ENCODE results near the gene PIP5K1A. TPM values are rescaled to one million over a fixed set of nuclear protein-coding genes. Genes with fewer than 3 reads are reported as not detected.
"Not testable (repeated sequence)": the region's sequence is repeated elsewhere in the genome, so short reads cannot be mapped to it uniquely, and the experiment has no call there.

Gene PIP5K1A
- total RNA-seq, 2 donors from 2014 or later, result 34.7 to 46.9 TPM

DNA sequence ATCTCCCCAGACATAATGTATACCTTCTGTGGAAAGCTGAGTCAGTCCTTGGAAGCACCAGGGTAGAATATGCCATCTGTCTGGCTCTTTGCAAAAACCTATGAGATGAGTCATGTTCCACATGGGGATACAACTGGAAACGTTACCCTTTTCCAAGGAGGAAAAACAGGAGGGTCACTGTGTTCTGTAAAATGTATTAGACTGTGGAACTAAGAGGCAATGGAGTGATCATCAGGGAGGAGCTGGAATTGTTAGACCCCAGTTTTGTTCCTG is 40.1 kb downstream of the PIP5K1A start:
- no peak for DNase-seq
- intact Hi-C loops (cut with DNase I), result no loop called here
- ATAC-seq, result peak in 1 of 2 donors; percentile 56

DNA sequence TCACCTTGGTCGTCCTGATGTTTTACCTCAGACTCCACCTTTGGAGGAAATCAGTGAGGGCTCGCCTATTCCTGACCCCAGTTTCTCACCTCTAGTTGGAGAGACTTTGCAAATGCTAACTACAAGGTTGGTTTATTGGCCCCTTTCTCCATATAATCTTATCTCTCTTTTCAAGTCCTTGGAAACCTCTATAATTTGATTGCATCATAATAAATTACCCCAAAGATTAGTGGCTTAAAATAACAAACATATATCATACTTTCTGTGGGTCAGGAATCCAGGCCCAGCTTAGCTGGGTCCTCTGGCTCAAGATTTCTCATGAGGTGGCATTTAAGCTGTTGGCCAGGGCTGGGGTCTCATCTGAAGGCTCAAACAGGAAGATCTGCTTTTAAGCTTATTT is 44.1 kb downstream of the PIP5K1A start:
- intact Hi-C loops (cut with DNase I), result no loop called here
- ATAC-seq, result no peak
- no peak for DNase-seq

DNA sequence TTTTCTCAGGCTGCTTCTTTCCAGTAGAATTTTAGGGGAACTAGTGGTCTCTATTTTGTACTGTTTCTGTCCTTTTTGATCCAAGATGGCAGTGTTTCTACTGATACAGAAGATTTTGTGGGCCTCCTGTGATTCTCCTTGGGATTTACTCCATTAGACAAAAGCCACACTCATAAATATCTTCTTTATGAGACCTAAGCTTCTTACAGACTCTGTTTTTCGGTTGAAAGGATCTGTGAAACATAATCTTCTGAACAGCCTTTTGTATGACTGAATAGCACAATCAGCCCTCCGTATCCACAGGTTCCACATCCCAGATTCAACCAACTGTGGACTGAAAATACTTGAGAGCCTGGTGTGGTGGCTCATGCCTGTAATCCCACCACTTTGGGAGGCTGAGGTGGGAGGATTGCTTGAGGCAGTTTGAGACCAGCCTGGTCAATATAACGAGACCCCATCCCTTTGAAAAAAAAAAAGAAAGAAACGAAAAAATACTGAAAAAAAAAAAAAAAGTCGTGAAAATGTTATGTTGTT is 45.4 kb downstream of the PIP5K1A start:
- intact Hi-C loops (cut with DNase I), result no loop called here
- ATAC-seq, result no peak
- DNase-seq, result no peak

DNA sequence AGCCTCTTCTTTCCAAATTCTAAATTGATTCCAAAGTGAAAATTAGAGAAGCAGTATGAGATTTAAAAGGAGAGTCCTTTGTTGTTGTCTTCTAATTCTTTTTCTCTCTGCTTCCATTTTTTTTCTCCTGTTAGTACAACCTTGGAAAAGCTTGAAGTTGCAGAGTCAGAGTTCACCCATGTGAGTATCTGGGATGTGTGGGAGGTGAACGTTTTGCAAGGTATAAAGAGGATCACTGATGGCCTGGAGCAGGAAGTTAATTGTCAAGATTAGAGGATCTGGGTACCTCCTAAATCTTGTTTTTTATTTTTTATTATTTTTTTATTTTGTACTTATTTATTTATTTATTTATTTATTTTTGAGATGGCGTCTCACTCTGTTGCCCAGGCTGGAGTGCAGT is 48.4 kb downstream of the PIP5K1A start:
- no peak for ATAC-seq
- intact Hi-C loops (cut with DNase I), result no loop called here
- no peak for DNase-seq

DNA sequence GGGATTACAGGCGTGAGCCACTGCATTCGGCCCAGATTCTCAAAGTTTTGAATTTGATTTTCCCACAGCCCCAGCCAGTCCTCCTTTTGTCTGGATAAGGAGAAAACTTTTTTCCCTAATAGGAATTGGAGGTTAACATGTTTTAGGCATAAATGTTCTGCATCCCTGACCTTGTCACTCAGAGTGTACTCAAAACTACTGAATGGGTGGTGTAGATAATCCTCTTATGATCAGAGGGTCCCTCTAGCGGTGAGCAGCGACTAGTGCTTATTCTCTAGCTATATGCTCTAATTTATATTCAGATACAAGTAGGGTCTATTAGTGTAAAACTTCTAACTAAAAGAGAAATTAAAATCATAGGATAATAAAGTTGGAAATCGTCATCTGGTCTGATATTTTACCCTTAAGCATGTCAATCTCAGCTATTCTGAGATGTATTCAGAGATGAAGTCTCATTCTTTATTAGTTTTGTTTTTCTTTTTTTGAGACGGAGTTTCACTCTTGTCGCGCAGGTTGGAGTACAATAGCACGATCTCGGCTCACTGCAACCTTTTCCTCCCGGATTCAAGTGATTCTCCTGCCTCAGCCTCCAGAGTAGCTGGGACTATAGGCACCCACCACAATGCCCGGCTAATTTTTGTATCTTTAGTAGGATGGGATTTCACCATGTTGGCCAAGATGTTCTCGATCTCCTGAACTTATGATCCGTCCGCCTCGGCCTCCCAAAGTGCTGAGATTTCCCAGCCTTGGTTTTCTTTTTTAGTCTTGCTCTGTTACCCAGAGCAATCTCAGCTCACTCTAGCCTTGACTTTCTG is 53.5 kb downstream of the PIP5K1A start:
- ATAC-seq (peak in 1 of 2 donors; percentile 40), DNase-seq (peak; percentile 68)
- intact Hi-C loops (cut with DNase I), result loop anchor here (2.0 to 5.0 kb wide), 2 partner anchors 55 kb away; partner anchors contain the start of gene PIP5K1A (in 1 of the 2)

DNA sequence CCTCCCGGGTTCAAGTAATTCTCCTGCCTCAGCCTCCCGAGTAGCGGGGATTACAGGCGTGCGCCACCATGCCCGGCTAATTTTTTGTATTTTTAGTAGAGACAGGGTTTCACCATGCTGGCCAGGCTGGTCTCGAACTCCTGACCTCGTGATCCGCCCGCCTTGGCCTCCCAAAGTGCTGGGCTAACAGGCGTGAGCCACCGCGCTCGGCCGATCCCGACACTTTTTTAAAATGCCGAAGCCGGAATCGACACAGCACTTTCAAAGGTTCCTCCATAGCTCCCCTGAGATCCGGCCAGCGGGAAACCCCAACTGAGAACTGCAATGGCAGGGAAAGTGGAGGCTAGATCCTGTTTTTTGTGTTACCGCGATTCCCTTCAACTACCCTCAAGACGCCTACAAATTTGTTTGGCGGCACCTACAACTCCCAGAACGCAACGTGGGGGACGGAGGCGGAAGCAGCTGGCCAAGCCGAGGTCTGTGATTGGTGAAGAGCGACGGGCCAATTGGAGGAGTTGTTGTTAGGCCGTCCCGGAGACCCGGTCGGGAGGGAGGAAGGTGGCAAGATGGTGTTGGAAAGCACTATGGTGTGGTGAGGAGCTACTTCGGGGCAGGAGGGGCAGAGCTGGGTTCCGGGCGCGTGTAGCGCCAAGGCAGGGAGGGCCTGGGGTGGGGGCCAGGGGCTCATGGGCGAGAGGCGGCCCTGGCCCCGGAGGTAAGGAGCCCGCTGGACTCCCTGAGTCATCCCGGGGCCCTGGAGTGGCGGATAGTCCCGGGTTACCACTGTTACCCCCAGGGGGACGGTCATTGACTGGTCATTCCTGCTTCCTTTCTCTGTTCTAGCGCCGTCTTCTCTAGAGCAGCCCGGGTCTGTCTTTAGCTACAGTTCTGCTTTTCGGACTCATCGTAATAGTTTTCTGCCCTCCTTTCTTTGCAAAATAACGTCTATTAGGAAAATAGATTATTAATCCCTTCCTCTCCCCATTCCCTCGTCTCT is 56.2 kb downstream of the PIP5K1A start, which contains the start of gene PSMD4:
TSS of gene PSMD4 (plus strand) at position 518 of the 997 bp plus-strand sequence. CDS start at position 567, 49 bp downstream.
- DNase-seq, result peak; percentile 96
- intact Hi-C loops (cut with DNase I), result loop anchor here in 1 of 2 donors (5.0 kb wide), 1 partner anchor 57 kb away; the partner anchor contains the start of gene PIP5K1A
- peak; percentile 98 to 99 for ATAC-seq

DNA sequence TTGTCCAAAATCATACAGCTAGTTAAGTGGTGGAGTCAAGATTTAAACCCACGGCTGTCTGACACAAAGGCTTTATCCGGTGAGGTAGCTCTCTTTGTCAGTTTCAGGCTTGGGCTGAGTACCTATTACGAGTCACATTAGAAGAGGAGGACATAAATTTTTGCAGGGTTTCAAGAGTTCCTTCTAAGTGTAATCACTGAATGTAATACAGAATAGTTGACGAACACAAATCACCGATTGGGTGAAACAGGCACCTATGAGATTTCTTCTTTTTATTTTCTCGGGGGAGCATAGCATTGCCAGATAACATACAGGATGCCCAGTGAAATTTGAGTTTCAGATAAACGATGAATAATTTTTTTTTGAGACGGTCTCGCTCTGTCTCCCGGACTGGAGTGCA is 57.0 kb downstream of the PIP5K1A start:
- ATAC-seq, result no peak
- intact Hi-C loops (cut with DNase I), result no loop called here
- DNase-seq, result no peak

DNA sequence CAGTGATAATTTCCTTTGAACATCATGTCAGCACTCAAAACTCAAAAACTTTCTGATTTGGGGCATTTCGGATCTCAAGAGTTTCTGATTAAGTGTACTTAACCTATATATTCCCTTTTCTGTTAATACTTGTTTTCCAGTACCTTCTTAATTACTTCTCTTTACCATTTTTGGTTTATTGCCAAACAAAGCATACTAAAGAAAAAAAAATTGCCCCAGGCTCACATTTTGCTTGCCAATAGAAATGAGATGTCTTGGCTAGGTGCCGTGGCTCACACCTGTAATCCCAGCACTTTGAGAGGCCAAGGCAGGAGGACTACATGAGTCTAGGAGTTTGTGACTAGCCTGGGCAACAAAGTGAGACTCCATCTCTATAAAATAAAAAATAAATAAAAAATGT is 61.0 kb downstream of the PIP5K1A start:
- intact Hi-C loops (cut with DNase I), result no loop called here
- no peak for DNase-seq
- ATAC-seq, result no peak

DNA sequence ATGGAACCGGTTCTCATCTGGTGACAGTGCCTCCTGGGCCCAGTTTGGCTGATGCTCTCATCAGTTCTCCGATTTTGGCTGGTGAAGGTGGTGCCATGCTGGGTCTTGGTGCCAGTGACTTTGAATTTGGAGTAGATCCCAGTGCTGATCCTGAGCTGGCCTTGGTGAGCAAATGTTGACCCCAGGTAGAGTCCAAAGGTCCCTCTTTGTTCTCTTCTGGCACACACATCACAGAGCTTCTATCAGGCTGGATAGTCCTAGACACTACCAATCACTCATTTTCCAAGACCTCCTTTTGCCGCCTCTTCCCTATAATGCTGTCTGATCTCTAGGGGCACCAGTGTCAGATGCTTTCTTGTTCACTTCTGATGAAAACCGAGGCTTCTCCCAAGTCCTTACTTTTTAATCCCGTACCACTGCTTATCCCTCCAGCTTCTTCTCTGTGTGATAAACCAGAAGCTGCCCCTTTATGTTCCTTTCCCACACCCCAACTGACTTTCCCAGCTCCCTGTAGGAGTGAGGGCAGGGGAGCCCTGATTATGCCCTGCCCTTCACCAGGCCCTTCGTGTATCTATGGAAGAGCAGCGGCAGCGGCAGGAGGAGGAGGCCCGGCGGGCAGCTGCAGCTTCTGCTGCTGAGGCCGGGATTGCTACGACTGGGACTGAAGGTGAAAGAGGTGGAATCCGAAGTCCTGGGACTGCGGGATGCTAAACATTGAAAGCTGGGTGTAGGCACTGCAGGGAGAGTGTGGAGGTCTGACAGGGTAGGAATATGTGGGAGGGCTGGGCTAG is 67.3 kb downstream of the PIP5K1A start:
- intact Hi-C loops (cut with DNase I), result no loop called here
- DNase-seq (no peak), ATAC-seq (no peak)

DNA sequence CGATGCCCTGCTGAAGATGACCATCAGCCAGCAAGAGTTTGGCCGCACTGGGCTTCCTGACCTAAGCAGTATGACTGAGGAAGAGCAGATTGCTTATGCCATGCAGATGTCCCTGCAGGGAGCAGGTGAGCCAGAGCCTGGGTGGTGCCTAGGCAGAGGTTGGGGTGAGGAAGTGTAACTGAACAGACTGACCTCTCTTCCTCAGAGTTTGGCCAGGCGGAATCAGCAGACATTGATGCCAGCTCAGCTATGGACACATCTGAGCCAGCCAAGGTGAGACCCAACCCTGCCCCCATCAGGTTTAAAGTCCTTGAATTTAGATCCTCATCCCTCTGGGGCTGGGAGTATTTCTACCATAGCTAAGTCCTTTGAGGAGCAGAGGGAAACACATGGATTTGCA is 68.0 kb downstream of the PIP5K1A start:
- intact Hi-C loops (cut with DNase I), result no loop called here
- no peak for ATAC-seq
- DNase-seq, result no peak

DNA sequence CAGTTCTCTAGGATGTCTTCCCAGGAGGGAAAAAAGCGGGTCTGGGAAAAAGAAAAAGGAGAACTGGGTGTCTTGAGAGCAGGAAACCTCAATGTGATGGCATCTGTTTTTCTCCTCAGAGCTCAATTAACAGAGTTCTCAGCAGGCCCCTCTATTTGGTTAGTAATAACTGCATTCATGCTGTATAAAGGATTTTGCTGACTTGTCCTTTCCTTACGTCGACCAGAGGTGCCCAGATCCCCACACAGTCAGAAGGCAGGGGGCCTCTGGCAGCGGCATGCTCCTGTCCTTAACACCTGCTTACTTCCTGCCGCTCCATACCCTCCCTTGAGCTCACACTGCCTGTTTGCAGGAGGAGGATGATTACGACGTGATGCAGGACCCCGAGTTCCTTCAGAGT is 68.5 kb downstream of the PIP5K1A start:
- DNase-seq (no peak), ATAC-seq (no peak)

DNA sequence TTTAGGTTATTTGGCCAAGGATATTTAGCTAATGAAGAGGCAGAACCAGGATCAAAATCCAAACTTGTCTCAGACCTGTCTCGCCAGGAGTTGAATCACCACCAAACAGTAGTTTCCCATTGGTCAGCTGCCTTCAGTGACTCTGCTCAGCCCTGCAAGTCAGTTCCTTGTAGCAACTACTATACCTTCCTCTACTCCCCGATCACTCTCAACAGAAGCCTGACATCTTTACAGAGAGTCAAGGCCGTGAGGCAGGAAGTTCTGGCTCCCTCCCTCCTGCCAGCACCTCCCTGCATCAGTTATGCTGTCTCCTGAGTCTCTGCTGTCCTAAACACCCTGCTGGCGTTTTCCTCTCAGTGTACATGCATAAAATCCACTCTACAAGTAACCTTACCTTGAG is 69.4 kb downstream of the PIP5K1A start:
- intact Hi-C loops (cut with DNase I), result no loop called here
- DNase-seq (no peak), ATAC-seq (no peak)

More for the DNA sequence above, 68.5 kb downstream of the PIP5K1A start:
- intact Hi-C loops (cut with DNase I), result no loop called here

DNA sequence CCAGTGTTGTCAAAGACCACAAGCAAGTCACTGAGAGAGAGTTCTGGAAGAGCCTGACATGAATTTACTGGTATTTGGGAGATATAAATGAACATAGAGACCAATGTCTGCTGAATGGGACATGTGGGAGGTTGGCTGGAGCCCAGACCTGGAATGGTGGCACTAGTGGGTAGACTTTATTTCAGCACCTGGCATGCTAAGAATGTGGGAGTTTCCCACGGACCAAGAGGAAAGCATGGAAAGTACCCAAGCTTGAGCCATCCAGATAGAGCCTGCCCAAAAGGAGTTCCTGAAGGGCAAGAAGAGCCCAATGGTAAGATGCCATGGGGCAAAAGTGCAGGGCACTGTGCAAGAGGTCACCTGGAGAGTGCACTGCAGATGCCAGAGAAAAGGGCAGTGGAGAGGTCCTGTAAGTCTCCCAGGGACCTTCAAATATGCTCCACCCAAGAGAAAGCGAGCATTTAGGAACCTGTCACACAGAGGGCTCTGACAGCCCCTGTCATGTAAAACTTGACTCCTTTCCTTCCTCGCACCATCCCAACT is 75.6 kb downstream of the PIP5K1A start:
- intact Hi-C loops (cut with DNase I), result no loop called here
- DNase-seq, result no peak
- no peak for ATAC-seq

DNA sequence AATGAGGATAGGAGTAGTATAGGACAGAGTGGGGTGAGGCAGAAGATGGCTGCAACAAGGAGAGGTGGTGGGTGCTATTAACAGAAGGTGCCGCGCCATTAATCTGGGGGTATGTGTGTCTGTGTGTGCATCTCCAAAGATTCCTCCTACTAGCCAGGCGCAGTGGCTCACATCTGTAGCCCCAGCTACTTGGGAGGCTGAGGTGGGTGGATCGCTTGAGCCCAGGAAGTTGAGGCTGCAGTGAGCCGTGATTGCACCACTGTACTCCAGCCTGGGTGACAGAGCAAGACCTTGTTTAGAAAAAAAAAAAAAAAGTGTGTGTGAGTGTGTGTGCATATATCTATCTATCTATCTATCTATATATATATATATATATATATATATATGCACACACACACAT is 77.0 kb downstream of the PIP5K1A start:
- intact Hi-C loops (cut with DNase I); DNase-seq; ATAC-seq: not testable (repeated sequence)

DNA sequence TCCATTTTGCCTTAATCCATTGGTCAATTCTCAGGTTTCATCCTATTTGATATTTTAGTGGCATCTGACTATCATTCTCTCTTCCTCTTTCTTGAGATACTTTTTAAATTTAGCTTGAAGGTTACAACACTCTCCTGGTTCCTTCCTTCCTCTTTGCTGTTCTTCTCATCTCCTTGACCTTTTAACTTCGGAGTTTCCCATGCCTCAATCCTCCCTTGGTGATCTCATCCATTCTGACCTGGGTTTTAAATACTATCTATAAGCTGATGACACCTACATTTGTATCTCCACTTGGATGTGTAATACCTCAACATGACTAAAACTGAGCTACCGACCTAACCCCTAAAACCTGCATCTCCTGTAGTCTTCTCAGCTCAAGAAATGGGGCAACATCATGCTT is 78.9 kb downstream of the PIP5K1A start:
- ATAC-seq, result no peak
- intact Hi-C loops (cut with DNase I), result no loop called here
- no peak for DNase-seq

DNA sequence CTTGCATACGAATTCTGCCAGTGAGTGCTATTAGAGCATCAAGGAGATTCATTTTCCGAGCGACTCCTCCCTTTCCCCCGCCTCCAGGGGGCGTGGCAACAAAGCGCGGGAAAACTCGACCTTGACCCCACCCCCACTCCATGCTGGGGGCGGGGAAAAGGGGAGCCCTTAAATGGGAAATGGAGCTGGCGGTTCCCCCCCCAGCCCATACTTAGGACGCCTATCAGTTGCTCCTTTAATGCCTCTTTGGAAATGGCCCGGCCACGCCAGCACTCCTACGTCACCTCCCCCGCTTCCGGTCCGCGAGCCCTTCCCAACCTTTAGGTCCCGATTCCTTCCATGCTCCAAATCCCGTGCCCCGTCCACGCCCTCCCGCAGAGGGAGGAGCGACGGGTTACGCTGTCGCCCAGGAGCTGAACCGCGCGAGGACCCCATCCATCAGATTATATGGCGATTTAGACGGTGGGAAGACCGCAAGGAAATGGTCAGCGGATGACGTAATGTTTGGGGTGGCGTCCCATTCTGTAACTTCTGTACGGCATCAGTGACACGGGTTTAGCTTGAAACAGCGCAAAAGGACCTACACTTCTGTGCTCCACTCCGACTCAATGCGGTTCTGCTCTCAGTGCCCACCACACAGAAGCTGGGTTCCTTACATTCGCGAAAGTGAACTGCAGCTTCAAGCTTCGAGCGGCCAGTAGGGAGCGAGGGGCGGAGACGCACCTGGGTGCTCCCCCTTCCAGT is 83.0 kb downstream of the PIP5K1A start:
- intact Hi-C loops (cut with DNase I), result no loop called here
- DNase-seq (peak; percentile 97), ATAC-seq (peak; percentile 84)

DNA sequence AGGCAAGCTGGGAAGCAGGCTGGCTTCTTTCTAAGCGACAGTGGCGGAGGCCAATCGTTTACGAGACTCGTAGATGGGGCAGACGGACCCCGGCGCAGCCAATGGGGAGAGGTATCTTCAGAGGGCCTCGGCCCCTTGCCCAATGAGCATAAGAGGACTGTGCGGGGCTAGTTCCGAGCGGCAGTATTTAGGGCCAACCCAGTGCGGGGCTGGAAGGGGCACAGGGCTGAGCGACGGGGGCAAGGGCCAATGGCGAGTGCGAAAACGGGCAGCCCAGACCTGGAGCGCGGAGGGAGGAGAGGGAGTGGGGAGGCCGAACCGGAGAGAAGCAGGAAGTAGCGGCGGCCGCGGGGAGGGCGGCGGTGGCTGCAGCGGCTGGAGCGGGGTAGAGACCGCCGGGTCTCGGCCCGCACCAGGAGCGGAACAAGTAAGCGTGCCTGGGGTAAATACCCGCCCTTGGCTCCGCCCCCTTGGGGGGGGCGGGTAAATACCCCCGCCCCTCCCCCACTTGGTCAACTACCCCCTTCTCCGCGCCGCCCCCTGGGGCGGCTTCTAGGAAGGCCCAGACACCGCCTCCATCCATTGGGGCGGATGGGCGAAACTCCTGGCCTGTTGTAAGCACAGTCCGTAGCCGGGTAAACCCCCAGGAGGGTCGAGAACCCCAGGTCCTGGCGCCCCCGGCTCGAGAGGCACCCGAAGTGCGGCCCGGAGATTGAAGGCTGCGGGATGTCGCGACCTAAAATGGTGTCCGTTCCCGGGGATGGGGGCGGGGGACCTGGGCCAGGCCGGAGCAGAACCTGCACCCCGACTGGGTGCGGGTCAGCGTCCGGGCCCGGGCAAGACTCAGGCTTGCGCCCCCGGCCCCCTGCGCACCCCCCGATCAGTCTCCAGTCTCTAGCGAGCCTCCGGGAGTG is 83.9 kb downstream of the PIP5K1A start, which contains the start of gene ZNF687:
TSS of gene ZNF687 (plus strand) at position 331 of the 914 bp plus-strand sequence. CDS start 3,993 bp downstream, outside the sequence.
- intact Hi-C loops (cut with DNase I), result no loop called here
- DNase-seq, result peak; percentile 100
- ATAC-seq, result peak; percentile 94 to 95

All from left cardiac atrium (tissue), 4 donors.